Nephron progenitor cell (in vitro differentiated cells): ENCODE measurements around the gene ZSCAN2.
A peak's percentile ranks its signal among the peaks of the same experiment; 100 is the strongest.

ENCODE experiments used
- DNase-seq: peaks from one replicate; pipeline ENCODE4 v3.0.0; 2021
- H3K27ac Mint-ChIP-seq: 2 replicates; pipeline ENCODE4 v1.8.0; 2021; ENCODE audit warnings: mild to moderate bottlenecking, moderate library complexity, mixed read lengths
- H3K27me3 Mint-ChIP-seq: 2 replicates; pipeline ENCODE4 v1.8.0; 2021; ENCODE audit warnings: mild to moderate bottlenecking, low read depth, mixed read lengths; ENCODE audit not compliant: poor library complexity
- H3K36me3 Mint-ChIP-seq: 2 replicates; pipeline ENCODE4 v1.8.0; 2021; ENCODE audit warnings: low read depth, mixed read lengths
- H3K4me1 Mint-ChIP-seq: 2 replicates; pipeline ENCODE4 v1.8.0; 2021; ENCODE audit warnings: mixed read lengths
- H3K4me3 Mint-ChIP-seq: 2 replicates; pipeline ENCODE4 v1.8.0; 2021; ENCODE audit warnings: mild to moderate bottlenecking, moderate library complexity, mixed read lengths
- H3K9me3 Mint-ChIP-seq: 2 replicates; pipeline ENCODE4 v1.8.0; 2021; ENCODE audit warnings: mild to moderate bottlenecking, moderate library complexity, mixed read lengths
- TF ChIP-seq, protein P1 (sequence below): fragments of 200-600 bp; sonication (generic); IDR thresholded peaks from 2 replicates; pipeline ENCODE4 v1.5.0; 2021; ENCODE audit warnings: antibody characterized with exemption

ZSCAN2 gene

DNA sequence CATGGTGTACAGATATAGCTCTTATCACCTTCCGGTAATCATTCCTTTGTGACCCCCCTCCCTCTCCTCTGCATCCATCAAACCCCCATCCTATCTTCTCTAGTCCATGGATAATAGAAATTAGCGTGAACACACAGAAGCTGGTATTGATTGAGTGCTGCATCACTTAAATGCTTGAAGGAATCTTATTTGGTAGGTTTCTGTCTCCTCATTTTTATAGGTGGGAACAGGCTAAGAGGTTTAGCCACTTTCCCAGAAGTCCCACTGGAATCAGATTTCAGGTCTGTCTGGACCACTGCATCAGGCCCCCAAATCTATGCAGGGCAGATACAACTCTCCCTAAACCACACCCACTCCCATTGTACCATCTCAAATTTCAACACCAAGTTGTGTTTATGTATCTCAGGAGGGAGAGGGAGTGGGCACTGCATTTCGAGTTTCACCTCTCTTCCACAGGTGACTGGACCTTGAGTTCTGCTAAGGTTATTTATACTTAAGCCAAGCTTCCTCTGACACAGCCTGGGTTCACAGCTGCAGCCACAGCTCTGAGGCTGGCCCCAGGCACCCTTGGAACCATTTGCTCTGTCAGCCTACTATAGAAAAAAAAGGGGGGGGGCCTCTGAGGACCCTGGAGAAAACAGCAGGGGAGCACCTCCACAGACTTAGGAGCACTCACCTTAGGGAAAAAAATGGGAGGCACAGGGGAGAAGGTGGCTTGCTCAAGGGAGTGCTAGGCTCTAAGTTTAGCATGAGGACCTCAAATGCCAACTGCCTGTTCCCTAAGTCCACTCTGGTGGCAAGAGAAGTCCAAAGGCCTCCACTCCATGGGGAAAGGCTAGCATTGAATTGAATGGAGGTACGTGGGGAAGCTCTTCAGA lies 59.3 kb downstream of the ZSCAN2 start:
- Mint-ChIP-seq H3K4me1 (peaks cover 30% of the 10 kb centered on the region), H3K27me3 (peaks cover 23% of the 10 kb centered on the region), H3K4me3 (peak overlapping the region; percentile 53), H3K27ac (peak overlapping the region; percentile 34), H3K9me3 (no peaks in the 10 kb centered on the region), H3K36me3 (peaks cover 18% of the 10 kb centered on the region)
- no peak for DNase-seq
- TF ChIP-seq, protein P1, sequence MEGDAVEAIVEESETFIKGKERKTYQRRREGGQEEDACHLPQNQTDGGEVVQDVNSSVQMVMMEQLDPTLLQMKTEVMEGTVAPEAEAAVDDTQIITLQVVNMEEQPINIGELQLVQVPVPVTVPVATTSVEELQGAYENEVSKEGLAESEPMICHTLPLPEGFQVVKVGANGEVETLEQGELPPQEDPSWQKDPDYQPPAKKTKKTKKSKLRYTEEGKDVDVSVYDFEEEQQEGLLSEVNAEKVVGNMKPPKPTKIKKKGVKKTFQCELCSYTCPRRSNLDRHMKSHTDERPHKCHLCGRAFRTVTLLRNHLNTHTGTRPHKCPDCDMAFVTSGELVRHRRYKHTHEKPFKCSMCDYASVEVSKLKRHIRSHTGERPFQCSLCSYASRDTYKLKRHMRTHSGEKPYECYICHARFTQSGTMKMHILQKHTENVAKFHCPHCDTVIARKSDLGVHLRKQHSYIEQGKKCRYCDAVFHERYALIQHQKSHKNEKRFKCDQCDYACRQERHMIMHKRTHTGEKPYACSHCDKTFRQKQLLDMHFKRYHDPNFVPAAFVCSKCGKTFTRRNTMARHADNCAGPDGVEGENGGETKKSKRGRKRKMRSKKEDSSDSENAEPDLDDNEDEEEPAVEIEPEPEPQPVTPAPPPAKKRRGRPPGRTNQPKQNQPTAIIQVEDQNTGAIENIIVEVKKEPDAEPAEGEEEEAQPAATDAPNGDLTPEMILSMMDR = no peak

DNA sequence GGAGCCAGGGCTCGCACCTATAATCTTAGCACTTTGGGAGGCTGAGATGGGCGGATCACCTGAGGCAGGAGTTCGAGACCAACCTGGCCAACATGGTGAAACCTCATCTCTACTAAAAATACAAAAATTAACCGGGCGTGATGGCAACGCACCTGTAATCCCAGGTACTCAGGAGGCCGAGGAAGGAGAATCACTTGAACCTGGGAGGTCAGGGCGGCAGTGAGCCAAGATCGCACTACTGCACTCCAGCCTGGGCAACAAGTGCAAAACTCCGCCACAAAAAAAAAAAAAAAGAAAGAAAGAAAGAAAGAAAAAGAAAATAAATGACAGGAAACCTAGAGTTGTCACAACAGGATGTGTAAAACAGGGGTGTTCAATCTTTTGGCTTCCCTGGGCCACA lies 60.2 kb downstream of the ZSCAN2 start:
- TF ChIP-seq, protein P1 = no peak
- Mint-ChIP-seq H3K9me3 (no peaks in the 10 kb centered on the region), H3K27me3 (peaks cover 19% of the 10 kb centered on the region), H3K36me3 (peaks cover 27% of the 10 kb centered on the region), H3K4me3 (no peak overlapping the region), H3K27ac (peak overlapping the region; percentile 34), H3K4me1 (peaks cover 30% of the 10 kb centered on the region)
- no peak for DNase-seq

DNA sequence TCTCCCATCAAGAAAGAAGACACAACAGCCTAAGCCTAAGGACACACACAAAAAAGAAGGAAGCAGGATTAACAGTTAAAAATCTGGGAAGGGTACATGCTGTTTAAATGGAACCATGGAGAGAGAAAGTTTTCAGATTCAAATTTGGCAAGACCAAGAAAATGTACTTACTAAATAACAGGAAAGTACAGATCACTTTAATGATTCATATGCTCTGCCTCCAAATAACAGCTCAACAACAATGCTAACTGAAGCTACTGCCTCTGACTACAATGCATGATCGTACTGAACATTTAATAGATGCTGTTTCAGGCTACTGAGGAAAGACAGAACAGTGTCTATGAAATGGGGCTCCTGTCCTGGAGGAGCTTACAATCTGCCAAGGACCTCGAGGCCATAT lies 65.6 kb downstream of the ZSCAN2 start:
- TF ChIP-seq, protein P1 = no peak

DNA sequence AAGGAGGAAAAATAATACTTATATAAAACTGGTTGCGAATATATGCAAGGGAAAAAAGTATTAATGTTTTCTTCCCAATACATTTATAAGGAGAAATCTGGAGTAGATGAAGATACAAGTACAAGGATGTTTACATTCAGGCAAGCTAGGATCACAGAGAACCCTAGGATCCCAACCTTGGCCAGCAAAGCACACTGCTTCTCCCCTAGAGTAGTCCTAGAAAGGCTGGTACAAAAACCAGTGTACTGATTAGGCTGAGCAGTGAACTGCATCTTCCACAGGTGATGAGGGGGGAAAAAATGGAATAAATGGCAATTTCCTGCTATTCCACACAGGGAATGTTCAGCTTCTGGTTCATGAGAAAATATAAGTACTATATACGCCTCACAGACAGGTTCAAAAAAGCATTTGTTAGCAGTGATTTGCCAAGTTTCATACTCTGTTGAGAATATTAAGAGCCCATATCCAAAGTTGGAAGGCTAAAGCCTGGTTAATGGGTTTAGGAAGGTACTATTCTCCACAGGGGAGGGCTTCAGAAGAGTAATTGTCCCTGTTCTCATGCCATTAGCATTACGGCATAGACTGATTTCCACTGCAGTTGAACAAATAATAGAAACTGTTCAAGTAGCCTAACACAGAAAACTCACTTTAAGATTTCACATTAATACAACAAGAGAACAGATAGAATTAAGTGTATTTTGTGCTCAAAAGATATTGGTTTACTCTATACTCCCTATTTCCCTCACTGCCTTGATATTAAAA lies 67.6 kb downstream of the ZSCAN2 start:
- DNase-seq = no peak
- Mint-ChIP-seq H3K27me3 (no peaks in the 10 kb centered on the region), H3K4me3 (no peak overlapping the region), H3K36me3 (peaks cover 67% of the 10 kb centered on the region), H3K9me3 (peaks cover 6% of the 10 kb centered on the region), H3K4me1 (no peaks in the 10 kb centered on the region), H3K27ac (no peak overlapping the region)
- TF ChIP-seq, protein P1 = no peak

More for the DNA sequence above, 65.6 kb downstream of the ZSCAN2 start:
- Mint-ChIP-seq H3K36me3 (peaks cover 59% of the 10 kb centered on the region), H3K27ac (peak overlapping the region; percentile 81), H3K27me3 (no peaks in the 10 kb centered on the region), H3K4me1 (no peaks in the 10 kb centered on the region), H3K9me3 (no peaks in the 10 kb centered on the region), H3K4me3 (no peak overlapping the region)
- DNase-seq = no peak

DNA sequence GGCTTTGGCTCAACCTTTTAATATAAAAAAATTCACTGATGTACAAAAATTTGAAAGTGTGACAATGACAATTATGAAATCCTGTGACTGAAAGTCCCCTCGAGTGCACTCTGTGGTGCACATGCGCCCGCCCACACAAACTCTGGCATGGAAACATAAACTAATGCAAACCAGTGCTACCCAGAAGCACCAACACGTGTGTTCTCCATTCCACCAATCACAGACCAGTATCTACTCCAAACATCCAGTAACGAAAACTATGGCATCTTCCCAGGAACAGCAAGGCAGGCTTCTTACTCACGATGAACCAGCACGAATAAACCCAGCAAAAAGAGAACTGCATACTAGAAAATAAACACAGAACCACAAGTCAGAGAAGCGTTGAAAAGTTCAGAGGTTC lies 68.9 kb downstream of the ZSCAN2 start:
- H3K27ac Mint-ChIP-seq = no peak overlapping the region
- no peaks in the 10 kb centered on the region for H3K27me3 Mint-ChIP-seq
- TF ChIP-seq, protein P1 = no peak
- DNase-seq = no peak
- no peaks in the 10 kb centered on the region for H3K4me1 Mint-ChIP-seq
- no peak overlapping the region for H3K4me3 Mint-ChIP-seq
- H3K9me3 Mint-ChIP-seq = peaks cover 7% of the 10 kb centered on the region
- peaks cover 71% of the 10 kb centered on the region for H3K36me3 Mint-ChIP-seq
